ENCODE results near the gene TANGO2. TPM values are rescaled to one million over a fixed set of nuclear protein-coding genes. Genes with fewer than 3 reads are reported as not detected.

The TANGO2 gene
- total RNA-seq, 1 donor: 43.8 TPM

GRCh38 chr22:19998232-19998951 is 22.5 kb upstream of the TANGO2 start:
- H3K27me3 ChIP-seq (ENCODE audit: insufficient read depth, low read length): no peaks in the 10 kb centered on the region
- H3K27ac ChIP-seq (ENCODE audit: low read depth, low read length): no peak overlapping the region
- H2AFZ ChIP-seq (ENCODE audit: low read length): peak overlapping the region; percentile 35
- peak; percentile 52 for DNase-seq (ENCODE audit: insufficient read length, low spot score, missing footprints)
- H3K9me3 ChIP-seq (ENCODE audit: low read depth, low read length): no peaks in the 10 kb centered on the region
- H3K4me3 ChIP-seq (ENCODE audit: insufficient read depth, low read length): no peak overlapping the region
- no peaks in the 10 kb centered on the region for H3K36me3 ChIP-seq (ENCODE audit: insufficient read depth, low read length)
- no peak overlapping the region for H3K4me2 ChIP-seq (ENCODE audit: insufficient read depth, low read length)
- no peak for TF ChIP-seq CTCF (IDR thresholded peaks at IDR 0.05; ENCODE audit: extremely low read depth, low read depth, low read length)
- no peaks in the 10 kb centered on the region for H3K79me2 ChIP-seq (ENCODE audit: insufficient read depth, low read length)
- no peaks in the 10 kb centered on the region for H4K20me1 ChIP-seq (ENCODE audit: insufficient read depth, low read length)
- H3K4me1 ChIP-seq (ENCODE audit: insufficient read depth, low read length): peaks cover 27% of the 10 kb centered on the region

- Histone ChIP-seq H3K27ac (ENCODE audit: low read depth, low read length) (no peak overlapping the region), H4K20me1 (ENCODE audit: insufficient read depth, low read length) (no peaks in the 10 kb centered on the region), H3K79me2 (ENCODE audit: insufficient read depth, low read length) (no peaks in the 10 kb centered on the region), H3K4me3 (ENCODE audit: insufficient read depth, low read length) (no peak overlapping the region), H2AFZ (ENCODE audit: low read length) (peak overlapping the region; percentile 35), H3K9me3 (ENCODE audit: low read depth, low read length) (no peaks in the 10 kb centered on the region), H3K4me1 (ENCODE audit: insufficient read depth, low read length) (peaks cover 27% of the 10 kb centered on the region), H3K4me2 (ENCODE audit: insufficient read depth, low read length) (no peak overlapping the region), H3K27me3 (ENCODE audit: insufficient read depth, low read length) (no peaks in the 10 kb centered on the region), H3K36me3 (ENCODE audit: insufficient read depth, low read length) (no peaks in the 10 kb centered on the region)
- DNase-seq (ENCODE audit: insufficient read length, low spot score, missing footprints): peak; percentile 80
- no peak for TF ChIP-seq CTCF (IDR thresholded peaks at IDR 0.05; ENCODE audit: extremely low read depth, low read depth, low read length)
Observed at GRCh38 chr22:19998991-19999820, 21.7 kb upstream of the TANGO2 start.

GRCh38 chr22:20000246-20001081 is 20.4 kb upstream of the TANGO2 start:
- Histone ChIP-seq H3K27me3 (ENCODE audit: insufficient read depth, low read length) (no peaks in the 10 kb centered on the region), H3K4me1 (ENCODE audit: insufficient read depth, low read length) (peaks cover 18% of the 10 kb centered on the region), H3K4me3 (ENCODE audit: insufficient read depth, low read length) (no peak overlapping the region), H3K27ac (ENCODE audit: low read depth, low read length) (no peak overlapping the region), H3K36me3 (ENCODE audit: insufficient read depth, low read length) (no peaks in the 10 kb centered on the region), H2AFZ (ENCODE audit: low read length) (no peak overlapping the region), H4K20me1 (ENCODE audit: insufficient read depth, low read length) (no peaks in the 10 kb centered on the region), H3K9me3 (ENCODE audit: low read depth, low read length) (no peaks in the 10 kb centered on the region), H3K79me2 (ENCODE audit: insufficient read depth, low read length) (no peaks in the 10 kb centered on the region), H3K4me2 (ENCODE audit: insufficient read depth, low read length) (no peak overlapping the region)
- DNase-seq (ENCODE audit: insufficient read length, low spot score, missing footprints): peak; percentile 62
- no peak for TF ChIP-seq CTCF (IDR thresholded peaks at IDR 0.05; ENCODE audit: extremely low read depth, low read depth, low read length)

Data from osteoblast (primary cell).